DLD1 (cell line): ENCODE data around the gene TIMM50.
"Not testable (repeated sequence)": the region's sequence is repeated elsewhere in the genome, so short reads cannot be mapped to it uniquely, and the experiment has no call there.

Experiments used
- in situ Hi-C: cut with HindIII; loops from 2 replicates; pipeline ENCODE4 v1.10.0; 2017; ENCODE audit warnings: low sequenced_read_pairs

TIMM50 gene

GRCh38 chr19:39469036-39469435 lies 11.6 kb upstream of the TIMM50 start:
- in situ Hi-C loops: no loop called here

- in situ Hi-C loops: no loop called here
Measured at GRCh38 chr19:39469567-39469966, 11.1 kb upstream of the TIMM50 start.

GRCh38 chr19:39470724-39471339 lies 9.8 kb upstream of the TIMM50 start:
- in situ Hi-C loops: no loop called here

GRCh38 chr19:39471756-39472536 lies 8.7 kb upstream of the TIMM50 start:
- in situ Hi-C loops: no loop called here

- in situ Hi-C loops: no loop called here
Measured at GRCh38 chr19:39472746-39473442, 7.7 kb upstream of the TIMM50 start.

GRCh38 chr19:39473443-39473960 lies 7.1 kb upstream of the TIMM50 start:
- in situ Hi-C loops: no loop called here

- in situ Hi-C loops: no loop called here
Measured at GRCh38 chr19:39474139-39474620, 6.5 kb upstream of the TIMM50 start.

- in situ Hi-C loops: no loop called here
Measured at GRCh38 chr19:39475748-39476147, 4.9 kb upstream of the TIMM50 start.

GRCh38 chr19:39479319-39479801 lies 1.3 kb upstream of the TIMM50 start:
- in situ Hi-C loops: not testable (repeated sequence)

GRCh38 chr19:39479916-39480315 lies 722 bp upstream of the TIMM50 start:
- in situ Hi-C loops: no loop called here

- in situ Hi-C loops: no loop called here
Measured at GRCh38 chr19:39481229-39481545, 549 bp downstream of the TIMM50 start.

GRCh38 chr19:39481676-39482075 lies 1.0 kb downstream of the TIMM50 start:
- in situ Hi-C loops: no loop called here

GRCh38 chr19:39483141-39483540 lies 2.5 kb downstream of the TIMM50 start:
- in situ Hi-C loops: no loop called here

GRCh38 chr19:39489756-39490155 lies 9.1 kb downstream of the TIMM50 start:
- in situ Hi-C loops: no loop called here

- in situ Hi-C loops: no loop called here
Measured at GRCh38 chr19:39492225-39492624, 11.6 kb downstream of the TIMM50 start.

GRCh38 chr19:39492788-39493187 lies 12.2 kb downstream of the TIMM50 start:
- in situ Hi-C loops: no loop called here

- in situ Hi-C loops: no loop called here
Measured at GRCh38 chr19:39494661-39495060, 14.0 kb downstream of the TIMM50 start.

GRCh38 chr19:39496063-39496462 lies 15.4 kb downstream of the TIMM50 start:
- in situ Hi-C loops: no loop called here

GRCh38 chr19:39497701-39497995 lies 17.0 kb downstream of the TIMM50 start:
- in situ Hi-C loops: no loop called here

GRCh38 chr19:39497996-39498797 lies 17.6 kb downstream of the TIMM50 start:
- in situ Hi-C loops: no loop called here
